GM18511 (cell line): ENCODE measurements around the gene RNF113B.

ENCODE experiments used
- ATAC-seq: cut with Tn5 transposase; IDR thresholded peaks from one replicate; pipeline ENCODE4 v1.9.1; 2021; ENCODE audit warnings: mild to moderate bottlenecking, moderate library complexity; ENCODE audit not compliant: unreplicated experiment

The RNF113B gene

DNA sequence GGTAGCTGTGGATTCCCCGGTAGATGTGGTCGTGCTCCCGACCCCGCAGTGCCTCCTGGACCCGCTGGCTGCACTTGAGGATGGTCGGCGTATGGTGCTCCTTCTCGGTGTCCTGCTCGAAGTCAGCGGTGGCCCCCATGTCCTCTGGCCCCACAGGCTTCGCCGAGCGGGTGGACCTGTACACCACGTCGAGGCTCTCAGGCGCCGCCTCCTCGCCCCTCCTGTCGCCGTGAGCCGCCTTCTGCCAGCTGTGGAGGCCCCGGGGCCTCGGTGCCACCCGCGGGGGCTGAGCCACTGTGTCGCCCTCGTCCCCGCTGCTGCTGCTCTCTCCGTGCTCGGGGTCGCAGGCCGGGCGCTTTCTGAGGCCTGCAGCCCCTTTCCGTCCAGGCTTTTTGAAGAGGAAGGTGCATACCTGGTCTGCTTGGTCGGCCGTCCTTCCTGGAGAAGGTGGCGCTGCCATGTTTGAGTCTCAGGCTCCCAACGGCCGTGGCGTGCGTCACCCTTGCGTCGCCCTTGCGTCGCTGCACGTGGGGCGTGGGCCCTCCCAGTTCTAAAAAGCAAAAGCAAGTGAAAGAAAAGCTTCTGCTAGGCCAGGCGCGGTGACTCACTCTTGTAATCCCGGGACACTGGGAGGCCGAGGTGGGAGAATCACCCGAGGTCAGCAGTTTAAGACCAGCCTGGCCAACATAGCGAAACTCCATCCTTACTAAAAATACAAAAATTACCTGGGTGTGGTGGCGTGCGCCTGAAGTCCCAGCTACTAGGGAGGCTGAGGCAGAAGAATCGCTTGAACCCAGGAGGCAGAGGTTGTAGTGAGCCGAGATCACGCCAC is at the start of gene RNF113B:
Gene RNF113B (minus strand): TSS at position 493 of the 832 bp plus-strand sequence. CDS start 33 bp downstream, at position 460.
- no peak for ATAC-seq

GRCh38 chr13:98226496-98226895 is 49.4 kb upstream of the RNF113B start:
- no peak for ATAC-seq

DNA sequence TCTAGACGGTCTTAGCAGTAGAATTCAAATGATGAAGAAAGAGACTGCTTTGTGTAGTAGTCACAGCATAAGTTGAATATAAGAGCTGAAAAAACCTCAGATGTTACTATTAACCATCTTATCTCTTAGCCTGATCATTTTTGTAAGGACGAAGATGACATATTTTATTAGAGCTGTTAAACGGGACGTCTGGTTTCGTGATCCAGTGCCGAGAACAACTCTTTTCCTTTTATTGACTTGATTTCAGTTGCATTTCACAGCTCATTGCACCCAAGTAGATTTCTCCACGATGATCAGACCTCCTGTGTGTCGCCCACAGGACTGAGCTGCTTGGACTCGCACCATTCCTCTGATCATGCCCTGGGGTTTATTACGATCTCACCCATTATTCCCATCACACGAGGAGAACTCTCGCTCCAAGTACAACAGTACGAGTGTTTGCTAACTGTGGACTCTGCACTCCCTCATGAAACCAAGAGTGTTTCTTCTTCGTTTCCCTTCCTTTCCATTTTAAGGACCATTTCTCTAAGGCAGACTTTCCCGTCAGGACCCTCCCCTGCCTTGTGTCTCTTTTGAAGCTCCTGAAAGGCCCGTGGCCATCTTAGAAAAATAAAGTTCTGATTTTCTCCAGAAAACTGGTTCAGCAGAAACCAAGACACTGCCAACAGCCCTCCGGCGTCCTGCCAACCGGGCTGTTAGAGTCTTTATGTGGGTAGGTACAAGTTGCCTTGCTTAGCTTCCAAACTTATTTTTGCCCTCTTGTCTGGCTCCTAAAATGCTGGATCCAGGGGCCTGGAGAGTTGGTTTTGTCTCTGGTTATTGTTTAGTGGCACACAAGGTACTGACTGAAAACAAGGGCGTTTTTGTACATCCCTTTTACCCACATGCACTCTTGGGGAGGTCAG is 48.2 kb upstream of the RNF113B start:
- ATAC-seq, result no peak

DNA sequence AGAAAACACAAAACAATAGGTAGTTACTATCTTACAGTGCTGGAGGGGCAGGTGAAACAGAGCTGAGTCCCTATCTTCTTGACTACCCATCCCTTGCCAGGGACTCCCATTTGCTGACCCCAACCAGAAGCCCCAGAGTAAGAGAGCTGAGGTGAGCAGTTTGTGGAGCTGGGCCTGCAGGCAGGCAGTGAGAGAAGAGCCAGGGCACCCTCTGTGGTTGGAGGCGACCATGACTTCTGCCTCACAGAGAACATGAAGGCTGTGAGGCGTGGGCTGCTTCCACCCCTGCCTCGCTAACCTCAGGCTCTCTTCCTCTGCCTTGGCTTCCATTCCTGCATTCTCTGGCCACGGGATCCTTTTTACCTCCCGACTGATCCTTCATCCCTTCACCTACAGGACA is 47.5 kb upstream of the RNF113B start:
- ATAC-seq, result no peak

DNA sequence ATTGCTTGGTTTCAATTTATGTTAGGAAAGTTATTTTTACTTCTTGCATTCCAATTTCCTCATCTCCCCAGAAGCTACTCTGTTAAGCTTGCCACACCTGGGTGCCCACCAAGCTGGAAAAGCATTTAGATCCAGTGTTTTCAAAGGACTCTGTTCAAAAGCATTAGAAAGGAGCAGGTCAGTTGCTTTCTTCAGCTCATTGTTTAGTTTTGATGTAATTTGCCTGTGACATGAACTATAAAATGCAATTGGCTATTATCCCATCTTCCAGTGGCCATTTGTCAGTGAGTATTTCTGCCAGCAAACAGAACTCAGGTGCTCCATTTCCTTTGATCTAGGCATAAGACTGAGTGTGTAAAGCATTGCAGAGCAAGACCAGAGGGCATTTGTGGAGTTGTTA is 46.7 kb upstream of the RNF113B start:
- ATAC-seq, result no peak

DNA sequence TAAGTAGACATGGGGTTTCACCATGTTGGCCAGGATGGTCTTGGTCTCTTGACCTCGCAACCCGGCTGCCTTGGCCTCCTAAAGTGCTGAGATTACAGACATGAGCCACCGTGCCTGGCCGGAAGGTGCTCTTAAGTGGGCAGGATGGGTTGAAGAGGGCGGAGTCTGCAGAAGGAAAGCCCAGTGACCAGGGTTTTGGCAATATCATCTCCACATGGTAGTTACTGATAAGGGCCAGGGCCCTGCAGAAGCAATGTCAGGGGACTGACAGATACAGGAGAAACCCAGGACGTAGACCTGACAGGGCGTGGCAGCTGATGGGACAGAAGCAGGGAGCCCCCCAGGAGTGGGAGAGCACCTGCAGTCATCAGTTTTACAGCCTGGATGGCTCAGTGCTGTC is 45.7 kb upstream of the RNF113B start:
- no peak for ATAC-seq

DNA sequence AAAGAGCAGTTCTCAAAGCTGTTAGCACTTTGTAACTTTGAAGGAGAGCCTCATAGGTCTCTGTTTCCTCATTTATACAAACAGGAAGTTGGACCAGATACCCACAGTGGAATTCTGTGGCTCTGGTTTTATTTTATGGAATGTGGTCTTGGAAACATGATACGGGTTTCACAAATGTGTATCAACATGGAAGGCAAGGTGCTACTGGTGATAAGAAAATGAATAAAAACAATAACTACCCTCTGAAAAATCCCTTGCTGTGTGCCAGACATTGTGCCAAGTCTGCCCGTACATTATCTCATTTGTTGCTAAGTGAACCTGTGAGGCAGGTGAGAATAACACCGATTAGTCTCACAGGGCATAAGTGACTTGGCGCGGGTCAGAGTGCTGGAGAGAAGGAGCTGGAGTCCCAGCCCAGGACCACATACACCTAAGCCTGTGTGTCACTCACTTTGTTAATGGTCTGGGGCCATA is 45.0 kb upstream of the RNF113B start:
- ATAC-seq, result no peak

GRCh38 chr13:98221234-98221633 is 44.2 kb upstream of the RNF113B start:
- ATAC-seq, result no peak

DNA sequence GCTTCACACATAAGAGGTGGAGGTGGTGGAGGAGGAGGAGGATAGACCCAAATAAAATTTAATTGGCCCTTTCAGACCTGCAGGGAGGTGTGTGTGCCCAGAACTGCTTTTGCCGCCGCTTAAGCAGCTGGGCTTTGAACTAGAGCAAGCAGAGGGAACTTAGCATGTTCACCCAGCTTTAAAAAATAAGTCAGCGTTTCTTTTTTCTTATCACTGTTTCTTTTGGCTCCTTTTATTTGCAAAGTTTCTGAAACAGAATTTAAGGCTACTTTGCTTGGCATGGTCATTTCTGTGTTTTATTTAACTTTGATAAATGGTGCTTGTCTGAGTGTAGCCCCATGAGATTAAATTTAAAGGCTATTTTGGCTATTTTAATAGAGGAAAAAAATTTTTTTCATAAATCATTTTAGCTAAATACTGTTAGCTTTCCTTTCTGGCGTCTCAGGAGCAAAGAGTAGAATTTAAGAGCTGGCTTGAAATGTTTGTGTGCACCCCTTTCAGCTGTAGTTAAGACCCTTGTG is 43.3 kb upstream of the RNF113B start:
- no peak for ATAC-seq

GRCh38 chr13:98219685-98220084 is 42.6 kb upstream of the RNF113B start:
- no peak for ATAC-seq

GRCh38 chr13:98217597-98217996 is 40.5 kb upstream of the RNF113B start:
- ATAC-seq, result no peak

GRCh38 chr13:98216711-98217285 is 39.7 kb upstream of the RNF113B start:
- peak; percentile 48 for ATAC-seq

- ATAC-seq, result peak; percentile 35
Measured at GRCh38 chr13:98216135-98216565, 39.1 kb upstream of the RNF113B start.

GRCh38 chr13:98215508-98215907 is 38.4 kb upstream of the RNF113B start:
- ATAC-seq, result no peak

DNA sequence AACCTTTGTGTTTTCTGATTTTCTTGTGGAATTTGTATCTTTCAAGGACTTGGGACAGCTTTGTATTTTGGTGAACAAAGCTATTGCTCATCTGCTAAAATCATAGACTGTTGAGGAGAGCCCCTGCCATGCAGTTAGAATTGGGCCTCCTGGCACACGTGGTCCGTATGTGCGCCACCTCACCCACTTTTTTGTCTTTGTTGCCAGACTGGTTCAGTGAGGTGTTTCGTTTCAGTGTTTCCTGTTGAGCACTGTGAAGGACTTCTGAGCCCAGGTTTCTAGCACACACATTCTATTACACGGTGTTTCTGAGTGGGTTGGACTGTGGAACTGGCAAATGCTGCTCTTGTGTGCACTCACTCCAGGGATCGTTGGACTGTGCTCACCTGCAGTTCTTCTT is 37.6 kb upstream of the RNF113B start:
- ATAC-seq, result no peak

DNA sequence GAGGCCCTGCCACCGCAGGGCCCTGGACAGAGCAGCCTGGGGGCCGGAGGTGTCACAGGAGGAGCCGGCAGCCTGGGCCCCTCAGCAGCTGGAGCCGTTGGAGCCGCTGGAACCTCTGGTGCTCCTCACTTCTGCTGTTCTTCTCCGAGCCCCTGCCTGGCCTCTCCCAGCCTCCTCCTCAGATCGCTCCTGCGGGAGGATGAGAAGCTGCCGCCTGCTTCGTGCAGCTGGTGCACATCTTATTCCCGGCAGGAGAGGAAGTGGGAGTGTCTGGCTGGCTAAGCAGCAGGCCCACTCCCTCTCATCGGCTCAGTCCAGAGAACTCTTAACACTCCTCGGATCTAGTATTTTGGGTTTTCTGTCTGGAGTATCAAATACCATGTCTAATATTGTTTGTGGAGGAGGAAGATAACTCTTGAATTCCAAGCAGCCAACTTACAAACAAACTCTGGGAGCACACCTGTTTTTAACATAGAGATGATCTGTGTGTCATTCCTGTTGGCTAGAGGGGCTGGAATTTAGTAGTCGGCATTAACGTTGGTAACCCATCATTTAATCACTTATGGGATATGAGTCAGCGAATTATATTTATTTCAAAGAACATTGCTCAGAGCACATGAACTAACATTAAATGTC is 37.1 kb upstream of the RNF113B start:
- no peak for ATAC-seq

- no peak for ATAC-seq
Measured at GRCh38 chr13:98213354-98213753, 36.3 kb upstream of the RNF113B start.

DNA sequence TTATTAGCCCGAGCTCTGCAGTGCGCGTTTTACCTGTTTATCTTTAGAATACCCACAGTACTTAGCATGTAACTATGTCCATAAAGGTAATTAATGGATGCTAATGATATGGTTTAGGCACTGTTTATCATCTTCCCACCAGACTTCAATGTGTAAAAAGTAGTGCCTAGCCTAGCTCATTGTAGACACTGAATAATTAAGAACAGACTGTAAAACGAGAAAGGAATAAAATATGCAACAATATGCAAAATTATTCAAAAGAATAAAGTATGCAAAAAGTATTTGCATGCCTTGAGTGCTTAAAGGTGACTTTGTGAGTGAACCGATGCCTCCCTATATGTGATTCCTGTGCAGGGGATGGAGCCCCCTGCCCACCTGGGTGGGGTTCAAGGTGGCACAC is 35.7 kb upstream of the RNF113B start:
- ATAC-seq, result no peak

GRCh38 chr13:98208606-98209005 is 31.5 kb upstream of the RNF113B start:
- no peak for ATAC-seq

- ATAC-seq, result no peak
Measured at GRCh38 chr13:98207416-98207815, 30.3 kb upstream of the RNF113B start.

DNA sequence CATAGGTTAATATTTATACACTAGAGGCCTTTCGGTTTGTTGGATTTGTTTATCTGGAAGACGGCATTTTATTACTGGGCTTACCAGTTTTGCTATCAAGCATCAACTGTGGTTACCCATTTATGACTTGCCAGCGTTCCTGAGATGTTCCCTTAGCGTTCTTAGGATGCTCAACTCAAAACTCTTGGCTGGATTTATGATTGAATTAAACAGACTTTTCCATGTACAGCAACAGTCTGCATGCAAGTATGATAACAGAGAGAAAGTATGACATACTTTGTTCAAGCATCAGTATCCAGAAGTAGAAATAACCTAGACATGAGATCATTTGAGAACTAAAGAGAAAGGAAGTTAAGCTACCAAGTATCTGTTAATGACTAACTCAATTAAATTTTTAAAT is 29.9 kb upstream of the RNF113B start:
- ATAC-seq, result no peak
